ENCODE measurements around the gene CACNG8.

DNA sequence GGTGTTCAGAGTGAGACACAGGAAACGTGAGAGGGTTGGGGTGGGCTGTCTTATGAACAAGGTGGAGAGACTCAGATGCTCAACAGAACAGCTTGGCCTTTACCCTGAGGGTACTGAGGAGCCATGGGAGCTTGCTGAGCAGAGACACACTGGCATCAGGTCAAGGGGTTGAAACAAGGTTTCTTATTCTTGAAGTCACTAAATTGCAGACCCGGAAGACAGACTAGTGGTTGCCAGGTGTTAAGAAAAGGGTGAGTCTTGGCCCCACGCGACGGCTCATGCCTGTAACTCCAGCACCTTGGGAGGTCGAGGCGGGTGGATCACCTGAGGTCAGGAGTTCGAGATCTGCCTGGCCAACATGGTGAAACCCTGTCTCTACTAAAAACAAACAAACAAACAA is 51.1 kb downstream of the CACNG8 start:
- TF ChIP-seq, protein P1, sequence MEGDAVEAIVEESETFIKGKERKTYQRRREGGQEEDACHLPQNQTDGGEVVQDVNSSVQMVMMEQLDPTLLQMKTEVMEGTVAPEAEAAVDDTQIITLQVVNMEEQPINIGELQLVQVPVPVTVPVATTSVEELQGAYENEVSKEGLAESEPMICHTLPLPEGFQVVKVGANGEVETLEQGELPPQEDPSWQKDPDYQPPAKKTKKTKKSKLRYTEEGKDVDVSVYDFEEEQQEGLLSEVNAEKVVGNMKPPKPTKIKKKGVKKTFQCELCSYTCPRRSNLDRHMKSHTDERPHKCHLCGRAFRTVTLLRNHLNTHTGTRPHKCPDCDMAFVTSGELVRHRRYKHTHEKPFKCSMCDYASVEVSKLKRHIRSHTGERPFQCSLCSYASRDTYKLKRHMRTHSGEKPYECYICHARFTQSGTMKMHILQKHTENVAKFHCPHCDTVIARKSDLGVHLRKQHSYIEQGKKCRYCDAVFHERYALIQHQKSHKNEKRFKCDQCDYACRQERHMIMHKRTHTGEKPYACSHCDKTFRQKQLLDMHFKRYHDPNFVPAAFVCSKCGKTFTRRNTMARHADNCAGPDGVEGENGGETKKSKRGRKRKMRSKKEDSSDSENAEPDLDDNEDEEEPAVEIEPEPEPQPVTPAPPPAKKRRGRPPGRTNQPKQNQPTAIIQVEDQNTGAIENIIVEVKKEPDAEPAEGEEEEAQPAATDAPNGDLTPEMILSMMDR (IDR thresholded peaks at IDR 0.05; ENCODE audit: poor library complexity): no peak
- TF ChIP-seq EZH2phosphoT487 (IDR thresholded peaks at IDR 0.05; ENCODE audit: low read depth, severe bottlenecking, unreplicated experiment): no peak

Data from hepatocyte (in vitro differentiated cells).